Thoracic aorta (tissue), 2 donors: Measurements from ENCODE around the gene TUFM. TPM values are rescaled to one million over a fixed set of nuclear protein-coding genes. Genes with fewer than 3 reads are reported as not detected.
"Not testable (repeated sequence)": the region's sequence is repeated elsewhere in the genome, so short reads cannot be mapped to it uniquely, and the experiment has no call there.

ENCODE experiments used
- ATAC-seq: fragments of 150-250 bp; one replicate; pipeline ENCODE4 v1.8.0; 2017; ENCODE audit warnings: low read depth; ENCODE audit not compliant: insufficient number of reproducible peaks, low FRiP score
- DNase-seq: peaks from one replicate; pipeline ENCODE4 v3.0.0-alpha.2; 2020; ENCODE audit warnings: low spot score
- H3K27ac ChIP-seq, 2 donors: fragments of 200-600 bp; sonication (generic); 1 replicate in 1 of 2; 2 replicates in 1 of 2; pipeline ENCODE4 v1.5.1; 2016; ENCODE audit warnings: mild to moderate bottlenecking in 2 of 2, moderate library complexity in 2 of 2
- H3K27me3 ChIP-seq: fragments of 200-600 bp; sonication (generic); replicated peaks from 2 replicates; pipeline ENCODE4 v1.6.0; 2016; ENCODE audit warnings: mild to moderate bottlenecking; ENCODE audit not compliant: insufficient read depth
- H3K36me3 ChIP-seq: fragments of 200-600 bp; sonication (generic); one replicate; pipeline ENCODE4 v1.5.1; 2016
- H3K4me1 ChIP-seq, 2 donors: fragments of 200-600 bp; sonication (generic); 1 replicate in 1 of 2; 2 replicates in 1 of 2; pipeline versions ENCODE4 v1.5.1 to v1.6.0; 2016; ENCODE audit warnings: low read depth in 2 of 2, mild to moderate bottlenecking in 1 of 2; ENCODE audit not compliant: control insufficient read depth in 1 of 2
- H3K4me3 ChIP-seq: fragments of 200-600 bp; sonication (generic); 2 replicates; pipeline ENCODE4 v1.5.1; 2016; ENCODE audit warnings: mild to moderate bottlenecking
- H3K9me3 ChIP-seq: fragments of 200-600 bp; sonication (generic); 2 replicates; pipeline ENCODE4 v1.5.1; 2016
- CTCF ChIP-seq: fragments of 200-600 bp; sonication (generic); IDR thresholded peaks from one replicate; pipeline ENCODE4 v1.5.1; 2019; ENCODE audit warnings: antibody characterized with exemption
- total RNA-seq, 2 donors: library from RNA; depleted of rRNA; stranded (reverse); fragments of >200 nt; gene quantifications; one replicate each; pipeline versions ENCODE4 v1.1.0 to v1.2.3, GENCODE V29; 2016

TUFM gene
- total RNA-seq, 2 donors from 2014 or later = 48.9 to 50.2 TPM

GRCh38 chr16:28823291-28823872 is 22.8 kb downstream of the TUFM start:
- Histone ChIP-seq H3K27ac (peak overlapping the region; percentile 100), H3K9me3 (no peaks in the 10 kb centered on the region), H3K36me3 (peaks cover 20% of the 10 kb centered on the region), H3K27me3 (no peaks in the 10 kb centered on the region), H3K4me3 (peak overlapping the region; percentile 99), H3K4me1 (peaks cover 14 to 29% of the 10 kb centered on the region in 2 donors)
- TF ChIP-seq CTCF = no peak
- ATAC-seq (no peak), DNase-seq (no peak)

GRCh38 chr16:28822520-28823290 is 23.4 kb downstream of the TUFM start, which contains the start of gene ATXN2L:
Gene ATXN2L, plus strand, starts transcription at chr16:28822999. Its CDS starts 261 bp downstream, at chr16:28823260.
- Histone ChIP-seq H3K27me3 (no peaks in the 10 kb centered on the region), H3K4me3 (peak within 1 kb of the TSS; percentile 99), H3K27ac (peak within 1 kb of the TSS; percentile 100), H3K9me3 (no peaks in the 10 kb centered on the region), H3K4me1 (peaks cover 14 to 29% of the 10 kb centered on the region in 2 donors), H3K36me3 (peaks cover 16% of the 10 kb centered on the region)
- peak; percentile 72 for ATAC-seq
- DNase-seq = peak; percentile 78
- TF ChIP-seq CTCF = peak; percentile 34

- H3K4me3 ChIP-seq = peak overlapping the region; percentile 99
- H3K27ac ChIP-seq = peak overlapping the region; percentile 100
- H3K36me3 ChIP-seq = peaks cover 13% of the 10 kb centered on the region
- ATAC-seq (no peak), DNase-seq (no peak)
- H3K4me1 ChIP-seq = peaks cover 14 to 29% of the 10 kb centered on the region in 2 donors
- TF ChIP-seq CTCF = no peak
- H3K27me3 ChIP-seq = no peaks in the 10 kb centered on the region
- H3K9me3 ChIP-seq = no peaks in the 10 kb centered on the region
These were observed 24.2 kb downstream of the TUFM start for GRCh38 chr16:28821874-28822519.

- not testable (repeated sequence) for H3K36me3 ChIP-seq, H3K27ac ChIP-seq, H3K9me3 ChIP-seq, DNase-seq, H3K27me3 ChIP-seq, H3K4me3 ChIP-seq, ATAC-seq
- H3K4me1 ChIP-seq = peaks cover 14 to 17% of the 10 kb centered on the region in 2 donors
These were observed 25.6 kb downstream of the TUFM start for GRCh38 chr16:28820546-28820945.

- DNase-seq = no peak
- H3K4me1 ChIP-seq = peaks cover 10 to 12% of the 10 kb centered on the region in 2 donors
- no peak overlapping the region for H3K27ac ChIP-seq
- H3K4me3 ChIP-seq = no peak overlapping the region
- H3K27me3 ChIP-seq = no peaks in the 10 kb centered on the region
- ATAC-seq = no peak
- H3K9me3 ChIP-seq = no peaks in the 10 kb centered on the region
- no peak for TF ChIP-seq CTCF
- H3K36me3 ChIP-seq = no peaks in the 10 kb centered on the region
These were observed 26.1 kb downstream of the TUFM start for GRCh38 chr16:28820016-28820415.

GRCh38 chr16:28807445-28808120 is 38.6 kb downstream of the TUFM start:
- not testable (repeated sequence) for DNase-seq, H3K9me3 ChIP-seq, H3K4me3 ChIP-seq, H3K4me1 ChIP-seq, H3K27me3 ChIP-seq, H3K36me3 ChIP-seq, H3K27ac ChIP-seq
- ATAC-seq = peak; percentile 46
